H9 (cell line): ENCODE measurements around the gene GALNT15. TPM values are rescaled to one million over a fixed set of nuclear protein-coding genes. Genes with fewer than 3 reads are reported as not detected.

Experiments used
- DNase-seq: peaks from one replicate; pipeline ENCODE4 v3.0.0-alpha.2; 2017
- H2AFZ ChIP-seq: one replicate; pipeline ENCODE4 v1.6.1; 2013; ENCODE audit warnings: mild to moderate bottlenecking, low read length, control low read depth, moderate library complexity
- H2AK5ac ChIP-seq: 2 replicates; pipeline ENCODE4 v1.6.1; 2013; ENCODE audit warnings: low read length, control low read depth, mixed read lengths; ENCODE audit not compliant: insufficient read length
- H2BK120ac ChIP-seq: one replicate; pipeline ENCODE4 v1.6.1; 2013; ENCODE audit warnings: low read depth, mild to moderate bottlenecking, low read length, control low read depth, inconsistent platforms; ENCODE audit not compliant: poor library complexity, severe bottlenecking
- H2BK12ac ChIP-seq: 2 replicates; pipeline ENCODE4 v1.6.1; 2013; ENCODE audit warnings: low read length, control low read depth, mixed read lengths, low read depth; ENCODE audit not compliant: insufficient read length
- H2BK15ac ChIP-seq: 2 replicates; pipeline ENCODE4 v1.6.1; 2013; ENCODE audit warnings: low read depth, low read length, control low read depth
- H2BK20ac ChIP-seq: one replicate; pipeline ENCODE4 v1.6.1; 2013; ENCODE audit warnings: low read depth, mild to moderate bottlenecking, low read length, control low read depth, inconsistent platforms; ENCODE audit not compliant: poor library complexity, severe bottlenecking
- H2BK5ac ChIP-seq: 2 replicates; pipeline ENCODE4 v1.6.1; 2013; ENCODE audit warnings: low read length, control low read depth, mixed read lengths; ENCODE audit not compliant: insufficient read length
- H3K14ac ChIP-seq: 2 replicates; pipeline ENCODE4 v1.6.1; 2013; ENCODE audit warnings: low read length, control low read depth; ENCODE audit not compliant: insufficient read depth
- H3K18ac ChIP-seq: 2 replicates; pipeline ENCODE4 v1.6.1; 2013; ENCODE audit warnings: low read depth, mild to moderate bottlenecking, mixed read lengths, low read length, control low read depth; ENCODE audit not compliant: insufficient read length
- H3K23ac ChIP-seq: 2 replicates; pipeline ENCODE4 v1.6.1; 2013; ENCODE audit warnings: low read length, control low read depth, mixed read lengths, low read depth; ENCODE audit not compliant: insufficient read length
- H3K23me2 ChIP-seq: 2 replicates; pipeline ENCODE4 v1.6.1; 2013; ENCODE audit warnings: low read depth, mild to moderate bottlenecking, mixed read lengths, low read length, control low read depth; ENCODE audit not compliant: insufficient read length, poor library complexity, severe bottlenecking
- H3K27ac ChIP-seq: 2 replicates; pipeline ENCODE4 v1.5.1; 2013; ENCODE audit warnings: low read length, control low read depth, mixed read lengths, low read depth; ENCODE audit not compliant: insufficient read length
- H3K27me3 ChIP-seq: 2 replicates; pipeline ENCODE4 v1.6.1; 2013; ENCODE audit warnings: low read length, control low read depth, inconsistent platforms; ENCODE audit not compliant: insufficient read depth
- H3K4ac ChIP-seq: 2 replicates; pipeline ENCODE4 v1.6.1; 2013; ENCODE audit warnings: low read depth, mild to moderate bottlenecking, control low read depth, inconsistent platforms, low read length, moderate library complexity
- H3K4me1 ChIP-seq: 2 replicates; pipeline ENCODE4 v1.6.1; 2013; ENCODE audit warnings: low read length, control low read depth, inconsistent platforms; ENCODE audit not compliant: insufficient read depth
- H3K4me2 ChIP-seq: 2 replicates; pipeline ENCODE4 v1.6.1; 2013; ENCODE audit warnings: low read length, control low read depth, mixed read lengths; ENCODE audit not compliant: insufficient read length, insufficient read depth
- H3K56ac ChIP-seq: 2 replicates; pipeline ENCODE4 v1.6.1; 2013; ENCODE audit warnings: low read depth, mild to moderate bottlenecking, mixed read lengths, low read length, control low read depth; ENCODE audit not compliant: insufficient read length
- H3K79me1 ChIP-seq: 2 replicates; pipeline ENCODE4 v1.6.1; 2013; ENCODE audit warnings: low read depth, mild to moderate bottlenecking, moderate library complexity, low read length, control low read depth, inconsistent platforms; ENCODE audit not compliant: insufficient read depth, poor library complexity, severe bottlenecking
- H3K79me2 ChIP-seq: 2 replicates; pipeline ENCODE4 v1.6.1; 2013; ENCODE audit warnings: low read length, control low read depth, inconsistent platforms; ENCODE audit not compliant: insufficient read depth
- H3K9ac ChIP-seq: 2 replicates; pipeline ENCODE4 v1.6.1; 2013; ENCODE audit warnings: low read length, control low read depth, mixed read lengths; ENCODE audit not compliant: insufficient read length; ENCODE audit errors: extremely low read depth
- H3K9me3 ChIP-seq: one replicate; pipeline ENCODE4 v1.6.1; 2013; ENCODE audit warnings: low read depth, low read length, inconsistent platforms; ENCODE audit not compliant: control insufficient read depth
- H3T11ph ChIP-seq: one replicate; pipeline ENCODE4 v1.6.1; 2013; ENCODE audit warnings: mild to moderate bottlenecking, low read length, control low read depth, inconsistent platforms
- H4K20me1 ChIP-seq: one replicate; pipeline ENCODE4 v1.6.1; 2013; ENCODE audit not compliant: control insufficient read depth, insufficient read length, insufficient read depth
- H4K5ac ChIP-seq: 2 replicates; pipeline ENCODE4 v1.6.1; 2013; ENCODE audit warnings: low read depth, mild to moderate bottlenecking, mixed read lengths, low read length, control low read depth; ENCODE audit not compliant: insufficient read length
- H4K8ac ChIP-seq: replicated peaks from 2 replicates; pipeline ENCODE4 v1.6.1; 2013; ENCODE audit warnings: low read length, control low read depth, mixed read lengths, low read depth; ENCODE audit not compliant: insufficient read length
- H4K91ac ChIP-seq: 2 replicates; pipeline ENCODE4 v1.6.1; 2013; ENCODE audit warnings: low read depth, mild to moderate bottlenecking, moderate library complexity, mixed read lengths, low read length, control low read depth; ENCODE audit not compliant: insufficient read length
- H3K27ac Mint-ChIP-seq, 3 experiments: 2 replicates in 2 of 3; 3 replicates in 1 of 3; pipeline ENCODE4 v1.8.0; 2020 to 2021; ENCODE audit warnings: mixed read lengths in 3 of 3, mild to moderate bottlenecking in 1 of 3, moderate library complexity in 1 of 3
- H3K27me3 Mint-ChIP-seq: 2 replicates; pipeline ENCODE4 v1.8.0; 2021; ENCODE audit warnings: low read depth, mild to moderate bottlenecking, moderate library complexity, mixed read lengths
- H3K36me3 Mint-ChIP-seq, 3 experiments: 2 replicates in 2 of 3; 3 replicates in 1 of 3; pipeline ENCODE4 v1.8.0; 2020 to 2021; ENCODE audit warnings: low read depth in 3 of 3, mixed read lengths in 3 of 3; ENCODE audit not compliant: insufficient read depth in 1 of 3
- H3K4me1 Mint-ChIP-seq, 2 experiments: 2 replicates each; pipeline ENCODE4 v1.8.0; 2020; ENCODE audit warnings: mixed read lengths in 2 of 2
- H3K4me3 Mint-ChIP-seq, 2 experiments: 2 replicates in 1 of 2; 3 replicates in 1 of 2; pipeline ENCODE4 v1.8.0; 2020 to 2021; ENCODE audit warnings: mild to moderate bottlenecking in 2 of 2, mixed read lengths in 2 of 2, moderate library complexity in 1 of 2
- H3K9me3 Mint-ChIP-seq, 2 experiments: 2 replicates in 1 of 2; 3 replicates in 1 of 2; pipeline ENCODE4 v1.8.0; 2020; ENCODE audit warnings: mild to moderate bottlenecking in 2 of 2, mixed read lengths in 2 of 2, moderate library complexity in 1 of 2
- WGBS: extraction: QIAGEN DNeasy Blood & Tissue Kit; methylation state at CpG from one replicate; pipeline ENCODE4 v1.1.7; 2013; ENCODE audit warnings: missing lambda C conversion rate, low lambda C conversion rate, mixed read lengths; ENCODE audit not compliant: insufficient read length; ENCODE audit errors: extremely low coverage; 5-methylcytosine and 5-hydroxymethylcytosine counted together
- total RNA-seq: library from RNA; stranded (reverse); gene quantifications from 2 replicates; pipeline ENCODE4 v1.2.1, GENCODE V29; 2021
- TF ChIP-seq, protein P1 (sequence below): fragments of 200-600 bp; sonication (generic); conservative IDR thresholded peaks from 3 replicates; pipeline ENCODE4 v1.8.0; 2021; ENCODE audit warnings: antibody characterized with exemption, mild to moderate bottlenecking

GALNT15 gene
- total RNA-seq, 1 experiment from 2014 or later = 0.04 TPM

GRCh38 chr3:16168211-16168610 lies 6.3 kb upstream of the GALNT15 start:
- Histone ChIP-seq H2AFZ (no peak overlapping the region), H2BK5ac (no peak overlapping the region), H3K79me1 (no peaks in the 10 kb centered on the region), H2BK20ac (no peak overlapping the region), H2BK15ac (no peak overlapping the region), H3K9ac (no peak overlapping the region), H3K18ac (no peak overlapping the region), H4K5ac (no peak overlapping the region), H3K9me3 (peaks cover 4% of the 10 kb centered on the region), H3K4me2 (no peak overlapping the region), H2AK5ac (no peak overlapping the region), H3T11ph (no peak overlapping the region), H3K56ac (no peak overlapping the region), H4K20me1 (no peaks in the 10 kb centered on the region), H3K23ac (no peak overlapping the region), H3K27ac (no peak overlapping the region), H3K79me2 (no peaks in the 10 kb centered on the region), H3K23me2 (no peaks in the 10 kb centered on the region), H2BK120ac (no peak overlapping the region), H3K4ac (no peak overlapping the region), H3K4me1 (no peaks in the 10 kb centered on the region), H2BK12ac (no peak overlapping the region), H3K27me3 (no peaks in the 10 kb centered on the region), H4K8ac (no peak overlapping the region), H4K91ac (no peak overlapping the region), H3K14ac (no peak overlapping the region)
- no peaks in the 10 kb centered on the region for H3K4me1 Mint-ChIP-seq
- TF ChIP-seq, protein P1, sequence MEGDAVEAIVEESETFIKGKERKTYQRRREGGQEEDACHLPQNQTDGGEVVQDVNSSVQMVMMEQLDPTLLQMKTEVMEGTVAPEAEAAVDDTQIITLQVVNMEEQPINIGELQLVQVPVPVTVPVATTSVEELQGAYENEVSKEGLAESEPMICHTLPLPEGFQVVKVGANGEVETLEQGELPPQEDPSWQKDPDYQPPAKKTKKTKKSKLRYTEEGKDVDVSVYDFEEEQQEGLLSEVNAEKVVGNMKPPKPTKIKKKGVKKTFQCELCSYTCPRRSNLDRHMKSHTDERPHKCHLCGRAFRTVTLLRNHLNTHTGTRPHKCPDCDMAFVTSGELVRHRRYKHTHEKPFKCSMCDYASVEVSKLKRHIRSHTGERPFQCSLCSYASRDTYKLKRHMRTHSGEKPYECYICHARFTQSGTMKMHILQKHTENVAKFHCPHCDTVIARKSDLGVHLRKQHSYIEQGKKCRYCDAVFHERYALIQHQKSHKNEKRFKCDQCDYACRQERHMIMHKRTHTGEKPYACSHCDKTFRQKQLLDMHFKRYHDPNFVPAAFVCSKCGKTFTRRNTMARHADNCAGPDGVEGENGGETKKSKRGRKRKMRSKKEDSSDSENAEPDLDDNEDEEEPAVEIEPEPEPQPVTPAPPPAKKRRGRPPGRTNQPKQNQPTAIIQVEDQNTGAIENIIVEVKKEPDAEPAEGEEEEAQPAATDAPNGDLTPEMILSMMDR = no peak
- no peak overlapping the region for H3K27ac Mint-ChIP-seq
- H3K4me3 Mint-ChIP-seq = no peak overlapping the region
- H3K27me3 Mint-ChIP-seq = peaks cover 7% of the 10 kb centered on the region
- WGBS = no CpG with 5 or more reads among the region's 6 CpGs
- peak; percentile 7 for DNase-seq
- H3K36me3 Mint-ChIP-seq = peaks cover 3 to 12% (median 11%) of the 10 kb centered on the region in 3 experiments
- peaks cover 21 to 34% of the 10 kb centered on the region in 2 experiments for H3K9me3 Mint-ChIP-seq
